NCI-H2029 treated with DMSO at 0.1 percent for 48 hours (cell line): Measurements from ENCODE around the gene MIP.
"Not testable (repeated sequence)": the region's sequence is repeated elsewhere in the genome, so short reads cannot be mapped to it uniquely, and the experiment has no call there.

Experiments
- DNase-seq: peaks from one replicate; lab custom pipeline; 2025; lab: John Stamatoyannopoulos, UW

MIP gene

DNA sequence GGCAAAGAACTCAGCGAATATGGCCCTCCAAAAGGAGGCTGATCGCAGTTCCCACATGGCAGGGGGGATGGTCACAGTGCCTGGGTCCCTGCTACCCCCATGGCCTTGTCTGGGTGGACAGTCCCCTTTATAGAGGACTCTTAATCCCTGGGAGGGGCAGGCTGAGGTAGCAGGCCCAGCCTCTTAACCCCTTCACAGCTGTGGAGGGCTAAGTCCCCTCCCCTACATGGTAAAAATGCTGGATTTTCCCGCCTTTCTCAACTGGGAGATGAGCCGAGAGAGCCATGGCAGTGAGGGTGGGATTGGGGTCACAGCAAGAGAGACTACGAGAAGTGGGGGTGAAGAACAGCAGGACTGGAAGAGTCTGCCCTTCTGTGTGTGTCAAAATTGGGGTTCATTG, at the start of gene MIP:
MIP (minus strand) TSS at position 101 of the 400 bp plus-strand sequence; CDS start at position 57, 44 bp downstream.
- no peak for DNase-seq

DNA sequence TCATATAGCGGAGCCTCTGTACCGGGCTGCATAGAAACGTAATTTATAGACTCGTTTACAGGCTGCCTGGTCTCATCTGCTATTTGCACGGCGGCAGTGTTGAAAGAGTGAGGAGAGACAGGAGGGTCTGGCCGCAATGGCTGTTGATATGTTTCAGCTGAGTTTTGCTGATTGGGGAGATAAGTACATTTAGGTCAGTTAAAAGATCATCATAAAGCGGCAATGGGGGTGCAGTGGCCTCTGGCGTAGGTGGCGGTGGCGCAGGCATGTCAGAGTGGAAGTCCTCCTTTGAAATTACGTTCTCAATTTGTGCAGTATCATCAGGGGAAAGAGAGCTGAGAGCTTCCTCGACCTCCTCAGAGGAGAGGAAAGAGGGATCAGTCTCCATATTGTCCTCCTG, 45.4 kb upstream of the MIP start:
- not testable (repeated sequence) for DNase-seq

DNA sequence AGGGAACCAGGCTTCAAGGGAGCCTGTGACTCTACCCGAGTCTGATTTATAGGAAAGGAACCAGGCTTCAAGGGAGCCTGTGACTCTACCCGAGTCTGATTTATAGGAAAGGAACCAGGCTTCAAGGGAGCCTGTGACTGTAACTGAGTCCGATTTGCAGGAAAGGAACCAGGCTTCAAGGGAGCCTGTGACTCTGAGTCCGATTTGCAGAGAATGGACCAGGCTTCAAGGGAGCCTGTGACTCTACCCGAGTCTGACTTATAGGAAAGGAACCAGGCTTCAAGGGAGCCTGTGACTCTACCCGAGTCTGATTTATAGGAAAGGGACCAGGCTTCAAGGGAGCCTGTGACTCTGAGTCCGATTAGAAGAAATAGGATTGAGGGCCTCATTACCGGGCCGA, 45.0 kb upstream of the MIP start:
- not testable (repeated sequence) for DNase-seq

- not testable (repeated sequence) for DNase-seq
Measured at GRCh38 chr12:56498126-56498902, 43.9 kb upstream of the MIP start.

GRCh38 chr12:56496704-56497103, 42.2 kb upstream of the MIP start:
- DNase-seq: not testable (repeated sequence)

GRCh38 chr12:56494481-56494880, 40.0 kb upstream of the MIP start:
- not testable (repeated sequence) for DNase-seq

DNA sequence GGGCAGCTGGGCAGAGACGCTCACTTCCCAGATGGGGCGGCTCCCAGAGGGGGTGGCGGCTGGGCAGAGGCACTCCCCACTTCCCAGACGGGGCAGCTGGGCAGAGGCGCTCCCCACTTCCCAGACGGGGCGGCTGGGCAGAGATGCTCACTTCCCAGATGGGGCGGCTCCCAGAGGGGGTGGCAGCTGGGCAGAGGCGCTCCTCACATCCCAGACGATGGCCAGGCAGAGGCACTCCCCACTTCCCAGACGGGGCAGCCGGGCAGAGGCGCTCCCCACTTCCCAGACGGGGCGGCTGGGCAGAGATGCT, 39.6 kb upstream of the MIP start:
- not testable (repeated sequence) for DNase-seq

DNA sequence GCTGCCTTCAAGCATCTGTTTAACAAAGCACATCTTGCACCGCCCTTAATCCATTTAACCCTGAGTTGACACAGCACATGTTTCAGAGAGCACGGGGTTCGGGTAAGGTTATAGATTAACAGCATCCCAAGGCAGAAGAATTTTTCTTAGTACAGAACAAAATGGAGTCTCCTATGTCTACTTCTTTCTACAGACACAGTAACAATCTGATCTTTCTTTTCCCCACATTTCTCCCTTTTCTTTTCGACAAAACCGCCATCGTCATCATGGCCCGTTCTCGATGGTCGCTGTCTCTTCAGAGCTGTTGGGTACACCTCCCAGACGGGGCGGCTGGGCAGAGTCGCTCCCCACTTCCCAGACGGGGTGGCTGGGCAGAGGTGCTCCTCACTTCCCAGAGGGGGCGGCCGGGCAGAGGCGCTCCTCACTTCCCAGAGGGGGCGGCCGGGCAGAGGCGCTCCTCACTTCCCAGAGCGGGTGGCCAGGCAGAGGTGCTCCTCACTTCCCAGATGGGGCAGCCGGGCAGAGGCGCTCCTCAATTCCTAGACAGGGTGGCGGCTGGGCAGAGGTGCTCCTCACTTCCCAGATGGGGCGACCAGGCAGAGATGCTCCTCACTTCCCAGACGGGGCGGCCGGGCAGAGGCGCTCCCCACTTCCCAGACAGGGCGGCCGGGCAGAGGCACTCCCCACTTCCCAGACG, 39.1 kb upstream of the MIP start:
- DNase-seq: not testable (repeated sequence)

GRCh38 chr12:56490360-56490759, 35.9 kb upstream of the MIP start:
- no peak for DNase-seq

GRCh38 chr12:56488041-56488955, 33.8 kb upstream of the MIP start, which contains the start of gene GLS2:
Gene GLS2, minus strand, starts transcription at chr12:56488161. Its CDS starts 43 bp downstream, at chr12:56488118.
- peak; percentile 82 for DNase-seq

GRCh38 chr12:56487448-56488040, 33.1 kb upstream of the MIP start:
- DNase-seq: no peak

DNA sequence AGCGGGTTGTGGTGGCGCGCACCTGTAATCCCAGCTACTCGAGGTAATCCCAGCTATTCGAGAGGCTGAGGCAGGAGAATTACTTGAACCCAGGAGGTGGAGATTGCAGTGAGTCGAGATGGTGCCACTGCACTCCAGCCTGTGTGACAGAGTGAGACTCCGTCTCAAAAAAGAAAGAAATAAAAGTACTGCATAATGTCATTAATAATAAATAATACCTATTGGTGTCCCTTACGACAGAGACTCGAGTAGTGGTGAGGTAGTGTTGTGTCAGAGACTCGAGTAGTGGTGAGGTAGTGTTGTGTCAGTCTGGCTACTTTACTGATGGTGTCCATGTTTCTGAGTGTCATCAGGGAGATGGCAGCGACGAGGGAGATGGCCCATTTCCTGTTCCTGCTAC, 32.2 kb upstream of the MIP start:
- no peak for DNase-seq

GRCh38 chr12:56484566-56484965, 30.1 kb upstream of the MIP start:
- no peak for DNase-seq

- no peak for DNase-seq
Measured at GRCh38 chr12:56479625-56480024, 25.2 kb upstream of the MIP start.

DNA sequence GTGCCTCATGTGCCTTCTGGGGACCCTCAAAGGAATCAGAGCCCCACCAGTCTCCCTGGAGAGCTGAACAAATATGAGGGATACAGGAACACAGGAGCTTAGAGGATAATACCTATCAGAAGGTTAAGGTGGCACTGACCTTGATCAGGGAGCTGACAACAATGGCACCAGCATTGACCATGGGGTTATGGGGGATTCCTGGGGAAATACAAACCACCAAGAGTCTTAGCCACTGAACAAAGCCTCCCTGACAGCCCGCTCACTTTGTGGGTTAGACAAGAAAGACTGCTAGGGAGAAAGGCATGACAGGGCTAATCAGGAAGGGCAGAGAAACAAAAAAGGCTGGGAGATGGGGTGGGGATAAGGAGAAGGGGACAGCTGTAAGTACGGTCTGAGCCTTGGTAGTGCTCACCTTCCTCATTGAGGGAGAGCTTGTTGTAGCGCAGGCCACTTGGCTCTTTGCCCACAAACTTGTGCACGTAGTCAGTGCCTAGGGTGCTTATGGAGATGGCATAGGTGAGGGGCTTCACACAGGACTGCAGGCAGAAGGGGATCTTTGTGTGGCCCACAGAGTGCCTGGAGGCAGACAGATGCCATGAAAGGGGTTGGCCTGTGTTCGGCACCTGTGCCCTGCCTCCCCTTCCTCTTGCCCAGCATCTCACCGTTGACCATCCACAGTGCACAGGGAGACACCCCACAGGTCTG, 23.2 kb upstream of the MIP start:
- DNase-seq: no peak

DNA sequence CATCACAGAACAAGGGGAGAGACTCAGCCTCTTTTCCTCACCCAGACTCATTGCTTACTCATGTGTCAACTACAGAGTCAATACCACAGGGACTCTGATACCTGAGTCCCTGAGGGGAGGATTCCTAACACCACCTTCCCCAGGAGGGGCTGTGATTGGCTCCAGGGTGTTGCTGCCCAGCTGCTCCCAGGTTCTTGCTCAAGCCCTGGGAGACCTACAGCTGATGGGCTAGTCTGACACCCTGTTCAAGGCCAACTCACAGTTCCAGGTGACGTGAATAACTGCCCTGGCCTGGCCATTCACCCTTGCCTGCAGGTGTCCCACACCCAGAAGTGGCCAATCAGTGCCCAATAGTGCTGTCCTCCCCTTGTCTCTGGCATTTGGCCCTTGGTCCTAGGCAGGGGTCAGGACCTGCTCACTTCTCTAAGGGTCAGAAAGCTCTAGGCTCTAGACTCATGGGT, 22.5 kb upstream of the MIP start:
- DNase-seq: no peak

GRCh38 chr12:56476143-56476542, 21.7 kb upstream of the MIP start:
- DNase-seq: no peak

GRCh38 chr12:56474389-56474788, 19.9 kb upstream of the MIP start:
- DNase-seq: no peak

GRCh38 chr12:56469007-56469930, 14.8 kb upstream of the MIP start:
- peak; percentile 49 for DNase-seq
